Adrenal gland (tissue), 12 donors: Measurements from ENCODE around the gene PRR5. TPM values are rescaled to one million over a fixed set of nuclear protein-coding genes. Genes with fewer than 3 reads are reported as not detected.

Experiments
- DNase-seq, 7 donors: peaks; one replicate each; pipeline ENCODE4 v3.0.0-alpha.2; 2019 to 2020
- H3K27ac ChIP-seq, 5 donors: fragments of 200-600 bp; sonication (generic) in 4 of 5; 1 replicate in 3 of 5; 2 replicates in 2 of 5; pipeline versions ENCODE4 v1.5.1 to v1.8.0; 2016 to 2020; ENCODE audit warnings: mild to moderate bottlenecking in 1 of 5
- H3K27me3 ChIP-seq: fragments of 200-600 bp; 2 replicates; pipeline ENCODE4 v1.8.0; 2021
- H3K36me3 ChIP-seq, 2 donors: fragments of 200-600 bp; replicated peaks in 1 of 2; 1 replicate in 1 of 2; 2 replicates in 1 of 2; pipeline versions ENCODE4 v1.5.1 to v1.8.0; 2018 to 2022
- H3K4me1 ChIP-seq, 2 donors: fragments of 200-600 bp; replicated peaks in 1 of 2; 1 replicate in 1 of 2; 2 replicates in 1 of 2; pipeline versions ENCODE4 v1.5.1 to v1.8.0; 2018 to 2021
- H3K4me3 ChIP-seq, 4 donors: fragments of 200-600 bp; sonication (generic) in 3 of 4; one replicate each; pipeline ENCODE4 v1.5.1; 2016 to 2018
- H3K9me3 ChIP-seq, 3 donors: fragments of 200-600 bp; sonication (generic) in 1 of 3; replicated peaks in 1 of 3; 1 replicate in 2 of 3; 2 replicates in 1 of 3; pipeline versions ENCODE4 v1.5.1 to v1.8.0; 2016 to 2021
- CTCF ChIP-seq, 6 experiments: fragments of 450-650 bp in 4 of 6; fragments of 200-600 bp in 2 of 6; sonication (generic) in 1 of 6; IDR thresholded peaks; 1 replicate in 5 of 6; 2 replicates in 1 of 6; pipeline versions ENCODE4 v1.5.1 to v1.8.0; 2016 to 2021; ENCODE audit warnings: antibody characterized with exemption in 6 of 6, mild to moderate bottlenecking in 2 of 6, moderate library complexity in 1 of 6
- POLR2A ChIP-seq, 2 donors: fragments of 450-650 bp; IDR thresholded peaks; one replicate each; pipeline ENCODE4 v1.6.1; 2017; ENCODE audit warnings: antibody characterized with exemption in 2 of 2, mild to moderate bottlenecking in 2 of 2, moderate library complexity in 1 of 2
- WGBS, 4 donors: extraction: QIAGEN DNeasy Blood & Tissue Kit in 2 of 4; methylation state at CpG; one replicate each; pipeline versions ENCODE4 v1.1.5 to v1.1.7; 2013 to 2017; 5-methylcytosine and 5-hydroxymethylcytosine counted together
- intact Hi-C, 2 donors: fragments of 100-400 bp; cut with DNase I; formaldehyde crosslinking; loops; one replicate each; pipeline versions ENCODE4 v1.14.1 to v1.15.0; 2022 to 2023
- polyA plus RNA-seq, 3 donors: library from polyadenylated mRNA; stranded (reverse); fragments of 200-250 nt in 2 of 3; fragments of 350-450 nt in 1 of 3; fragmentation: Illumina TruSeq in 1 of 3; extraction: RNeasy Lipid Tissue Mini Kit (QIAGEN cat#74804) in 1 of 3; gene quantifications; one replicate each; pipeline ENCODE4 v1.2.3, GENCODE V29; 2013 to 2014
- total RNA-seq, 9 donors: library from RNA; depleted of rRNA in 4 of 9; stranded (reverse); fragments of >200 nt in 4 of 9; fragments of 120-200 nt in 1 of 9; fragmentation: NEBNext Ultra II Directional in 1 of 9; extraction: Animal tissue kit (Norgen Biotek cat#: 25700) in 1 of 9; gene quantifications; one replicate each; pipeline versions ENCODE4 v1.1.0 to v1.2.4, GENCODE V29; 2013 to 2023
- donor health status: healthy with polysubstance abuse.
- donor health status: Bipolar disorder and iron deficiency.
- donor health status: DM: yes; HTN: yes; CAD: no.
- donor health status: DM: no; HTN: no; CAD: no.
- donor health status: DM: no; HTN: no; CAD: no.
- donor health status: DM: yes; HTN: yes; CAD: no.

The PRR5 gene
- total and polyA plus RNA-seq, 12 donors: 1.7 to 21.4 (median 11.7) TPM

GRCh38 chr22:44726439-44726838 lies 24.4 kb downstream of the PRR5 start:
- H3K27ac ChIP-seq: no peak overlapping the region
- H3K36me3 ChIP-seq: peaks cover 0 to 5% of the 10 kb centered on the region in 2 donors
- intact Hi-C loops: no loop called here
- H3K27me3 ChIP-seq: no peaks in the 10 kb centered on the region
- peaks cover 0 to 15% of the 10 kb centered on the region in 2 donors for H3K4me1 ChIP-seq
- TF ChIP-seq CTCF (IDR thresholded peaks at IDR 0.05) (no peak), POLR2A (IDR thresholded peaks at IDR 0.05) (no peak)
- DNase-seq: no peak
- WGBS, 4 donors: 83 to 100% (median 92%) methylated on average over 1 to 11 of the region's 11 CpGs
- no peaks in the 10 kb centered on the region for H3K9me3 ChIP-seq
- H3K4me3 ChIP-seq: no peak overlapping the region

GRCh38 chr22:44727148-44727547 lies 25.1 kb downstream of the PRR5 start:
- peaks cover 0 to 5% of the 10 kb centered on the region in 2 donors for H3K36me3 ChIP-seq
- H3K4me3 ChIP-seq: no peak overlapping the region
- no peak for DNase-seq
- no peaks in the 10 kb centered on the region for H3K27me3 ChIP-seq
- H3K4me1 ChIP-seq: peaks cover 0 to 15% of the 10 kb centered on the region in 2 donors
- 91 to 95% (median 93%) methylated on average over 8 to 21 of the region's 21 CpGs for WGBS, 4 donors
- no peak overlapping the region for H3K27ac ChIP-seq
- H3K9me3 ChIP-seq: no peaks in the 10 kb centered on the region
- no peak for TF ChIP-seq POLR2A (IDR thresholded peaks at IDR 0.05)
- no peak for TF ChIP-seq CTCF (IDR thresholded peaks at IDR 0.05)
- intact Hi-C loops: no loop called here

GRCh38 chr22:44727709-44728108 lies 25.7 kb downstream of the PRR5 start:
- H3K36me3 ChIP-seq: peaks cover 0 to 5% of the 10 kb centered on the region in 2 donors
- TF ChIP-seq CTCF (IDR thresholded peaks at IDR 0.05) (no peak), POLR2A (IDR thresholded peaks at IDR 0.05) (no peak)
- H3K4me1 ChIP-seq: peaks cover 0 to 15% of the 10 kb centered on the region in 2 donors
- 74 to 80% (median 78%) methylated on average over 10 to 13 of the region's 13 CpGs for WGBS, 4 donors
- H3K27me3 ChIP-seq: no peaks in the 10 kb centered on the region
- no peak overlapping the region for H3K4me3 ChIP-seq
- intact Hi-C loops: no loop called here
- no peaks in the 10 kb centered on the region for H3K9me3 ChIP-seq
- no peak for DNase-seq
- H3K27ac ChIP-seq: no peak overlapping the region

GRCh38 chr22:44728761-44729324 lies 26.8 kb downstream of the PRR5 start:
- H3K9me3 ChIP-seq: no peaks in the 10 kb centered on the region
- peak overlapping the region in 2 of 5 donors; percentile 57 to 63 for H3K27ac ChIP-seq
- 55 to 80% (median 64%) methylated on average over 14 to 21 of the region's 21 CpGs for WGBS, 4 donors
- no peak overlapping the region for H3K4me3 ChIP-seq
- no peaks in the 10 kb centered on the region for H3K27me3 ChIP-seq
- H3K4me1 ChIP-seq: peaks cover 0 to 15% of the 10 kb centered on the region in 2 donors
- intact Hi-C loops: no loop called here
- TF ChIP-seq POLR2A (IDR thresholded peaks at IDR 0.05) (no peak), CTCF (IDR thresholded peaks at IDR 0.05) (no peak)
- H3K36me3 ChIP-seq: peaks cover 0 to 5% of the 10 kb centered on the region in 2 donors
- DNase-seq: no peak
